Measurements from ENCODE around the gene TRAPPC12.

- TF ChIP-seq CTCF (conservative IDR thresholded peaks at IDR 0.05; ENCODE audit: low read depth, low read length) (no peak), EZH2 (IDR thresholded peaks at IDR 0.05; ENCODE audit: low read length, unreplicated experiment) (no peak)
Measured at GRCh38 chr2:3389193-3389592, 9.7 kb downstream of the TRAPPC12 start.

Data from PC-3 (cell line).